Measurements from ENCODE around the gene LEKR1.

DNA sequence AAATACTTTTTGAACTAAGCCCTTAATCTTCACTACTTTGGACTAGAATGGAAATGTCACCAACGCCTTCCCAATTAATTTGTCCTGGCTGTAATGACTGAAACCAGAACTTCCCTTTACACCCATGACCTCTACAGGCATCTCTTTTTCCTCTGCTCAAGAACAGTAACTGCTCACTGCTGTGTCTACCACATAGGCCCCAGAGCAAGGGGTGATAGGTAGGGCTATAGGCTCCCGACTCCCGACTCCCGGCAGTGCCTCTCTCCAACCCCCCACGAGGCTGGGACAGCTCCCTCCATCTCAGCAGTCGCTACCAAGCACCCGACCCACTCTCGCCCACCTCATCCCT, 384 bp upstream of the LEKR1 start:
- TF ChIP-seq ZNF274 (IDR thresholded peaks at IDR 0.05; ENCODE audit: low read depth, low read length) (no peak), YY1 (IDR thresholded peaks at IDR 0.05; ENCODE audit: insufficient read depth, insufficient read length) (no peak), SUZ12 (IDR thresholded peaks at IDR 0.05; ENCODE audit: extremely low read depth, insufficient read depth, insufficient read length) (no peak)
